IMR-90 (cell line): ENCODE results near the gene ARSA. TPM values are rescaled to one million over a fixed set of nuclear protein-coding genes. Genes with fewer than 3 reads are reported as not detected.
"Not testable (repeated sequence)": the region's sequence is repeated elsewhere in the genome, so short reads cannot be mapped to it uniquely, and the experiment has no call there.

Experiments used
- ATAC-seq: fragments of 200-7000 bp; cut with Tn5 transposase; 2 replicates; pipeline ENCODE4 v1.9.1; 2020; ENCODE audit warnings: low read depth, mild to moderate bottlenecking, moderate library complexity
- BruUV-seq: library from RNA; stranded (reverse); fragments of 400-500 nt; replicated peaks from 2 replicates; lab custom pipeline; 2021; lab: Mats Ljungman, UMichigan
- CTCF ChIA-PET: fragments of 300-600 bp; formaldehyde crosslinking; extraction: SDS; loops from one replicate; lab custom pipeline; 2021; ENCODE audit warnings: antibody characterized with exemption; lab: Yijun Ruan, JAX
- POLR2A ChIA-PET: fragments of 300-600 bp; sonication (Branson Sonifier 250); formaldehyde crosslinking; loops from one replicate; lab custom pipeline; 2022; ENCODE audit warnings: antibody characterized with exemption; ENCODE audit not compliant: unreplicated experiment; lab: Charles Lee
- DNase-seq: peaks from one replicate; pipeline ENCODE4 v3.0.0; 2013
- H2AFZ ChIP-seq: replicated peaks from 2 replicates; pipeline ENCODE3; 2013; ENCODE audit warnings: low read length, mild to moderate bottlenecking; ENCODE audit not compliant: poor library complexity
- H2AK5ac ChIP-seq: 2 replicates; pipeline ENCODE4 v1.6.1; 2013; ENCODE audit warnings: low read depth, low read length, inconsistent platforms
- H2AK9ac ChIP-seq: replicated peaks from 2 replicates; pipeline ENCODE3; 2013; ENCODE audit warnings: mild to moderate bottlenecking, low read depth, low read length, moderate library complexity; ENCODE audit not compliant: poor library complexity
- H2BK120ac ChIP-seq: 2 replicates; pipeline ENCODE4 v1.6.1; 2013; ENCODE audit warnings: low read depth, low read length, inconsistent platforms
- H2BK15ac ChIP-seq: 3 replicates; pipeline ENCODE4 v1.6.1; 2013; ENCODE audit warnings: low read depth, low read length, inconsistent platforms
- H2BK20ac ChIP-seq: 2 replicates; pipeline ENCODE4 v1.6.1; 2013; ENCODE audit warnings: low read depth, mild to moderate bottlenecking, inconsistent platforms, low read length, moderate library complexity
- H2BK5ac ChIP-seq: 2 replicates; pipeline ENCODE4 v1.6.1; 2013; ENCODE audit warnings: mild to moderate bottlenecking, low read depth, low read length, inconsistent platforms; ENCODE audit not compliant: poor library complexity, severe bottlenecking
- H3K14ac ChIP-seq: replicated peaks from 2 replicates; pipeline ENCODE4 v1.6.1; 2013; ENCODE audit warnings: low read depth, low read length, inconsistent platforms
- H3K18ac ChIP-seq: 2 replicates; pipeline ENCODE4 v1.6.1; 2013; ENCODE audit warnings: low read depth, low read length, control low read depth
- H3K23ac ChIP-seq: 2 replicates; pipeline ENCODE4 v1.6.1; 2013; ENCODE audit warnings: low read depth, low read length, inconsistent platforms
- H3K27ac ChIP-seq: 2 replicates; pipeline ENCODE4 v1.5.1; 2013; ENCODE audit warnings: mild to moderate bottlenecking, control low read depth, low read length; ENCODE audit not compliant: insufficient read depth
- H3K27me3 ChIP-seq: 2 replicates; pipeline ENCODE4 v1.6.1; 2013; ENCODE audit warnings: low read length; ENCODE audit not compliant: control insufficient read depth, insufficient read depth
- H3K36me3 ChIP-seq: 2 replicates; pipeline ENCODE4 v1.6.1; 2013; ENCODE audit warnings: low read length, mixed read lengths; ENCODE audit not compliant: control insufficient read depth, insufficient read depth
- H3K4ac ChIP-seq: 2 replicates; pipeline ENCODE4 v1.6.1; 2013; ENCODE audit warnings: low read depth, low read length, inconsistent platforms
- H3K4me1 ChIP-seq: 2 replicates; pipeline ENCODE4 v1.6.1; 2013; ENCODE audit warnings: low read length, mixed read lengths; ENCODE audit not compliant: control insufficient read depth, insufficient read depth
- H3K4me2 ChIP-seq: 2 replicates; pipeline ENCODE4 v1.6.1; 2013; ENCODE audit warnings: low read depth, mild to moderate bottlenecking, control low read depth, low read length, moderate library complexity
- H3K4me3 ChIP-seq: 2 replicates; pipeline ENCODE4 v1.5.1; 2013; ENCODE audit warnings: low read depth, mild to moderate bottlenecking, control low read depth, low read length, moderate library complexity; ENCODE audit not compliant: insufficient read depth
- H3K56ac ChIP-seq: 2 replicates; pipeline ENCODE4 v1.6.1; 2013; ENCODE audit warnings: low read length, inconsistent platforms; ENCODE audit not compliant: insufficient read depth; ENCODE audit errors: extremely low read depth
- H3K79me1 ChIP-seq, 2 experiments: 2 replicates each; pipeline ENCODE4 v1.6.1; 2013; ENCODE audit warnings: low read length in 2 of 2, inconsistent platforms in 1 of 2, low read depth in 1 of 2
- H3K9ac ChIP-seq: 2 replicates; pipeline ENCODE4 v1.6.1; 2013; ENCODE audit warnings: low read depth, low read length, control low read depth
- H3K9me1 ChIP-seq: 2 replicates; pipeline ENCODE4 v1.6.1; 2013; ENCODE audit warnings: low read length, inconsistent platforms; ENCODE audit not compliant: insufficient read depth
- H3K9me3 ChIP-seq: 2 replicates; pipeline ENCODE4 v1.6.1; 2013; ENCODE audit warnings: low read length; ENCODE audit not compliant: control insufficient read depth, insufficient read depth
- H4K20me1 ChIP-seq: 2 replicates; pipeline ENCODE4 v1.6.1; 2013; ENCODE audit warnings: low read length, inconsistent platforms; ENCODE audit not compliant: insufficient read depth
- H4K5ac ChIP-seq: 2 replicates; pipeline ENCODE4 v1.6.1; 2013; ENCODE audit warnings: mild to moderate bottlenecking, low read depth, low read length, control low read depth
- H4K8ac ChIP-seq, 2 experiments: 2 replicates each; pipeline ENCODE4 v1.6.1; 2013; ENCODE audit warnings: low read depth in 2 of 2, low read length in 2 of 2, control low read depth in 1 of 2, inconsistent platforms in 1 of 2
- H4K91ac ChIP-seq: 2 replicates; pipeline ENCODE4 v1.6.1; 2013; ENCODE audit warnings: low read depth, low read length, inconsistent platforms; ENCODE audit not compliant: insufficient read depth
- FOS ChIP-seq: fragments of 150-350 bp; IDR thresholded peaks from 2 replicates; pipeline ENCODE4 v1.6.1; 2016; ENCODE audit warnings: low read depth, low read length
- POLR2A ChIP-seq: IDR thresholded peaks from 2 replicates; pipeline ENCODE4 v1.6.1; 2012; ENCODE audit warnings: mild to moderate bottlenecking, low read depth, low read length
- RCOR1 ChIP-seq: IDR thresholded peaks from 2 replicates; pipeline ENCODE4 v1.6.1; 2012; ENCODE audit warnings: mild to moderate bottlenecking, low read length, improper control_type of control experiment; ENCODE audit not compliant: insufficient replicate concordance
- WGBS, 2 experiments: methylation state at CpG; one replicate each; pipeline versions ENCODE4 v1.1.5 to v1.1.7; 2013; ENCODE audit warnings: missing lambda C conversion rate in 2 of 2; ENCODE audit not compliant: insufficient read length in 1 of 2; ENCODE audit errors: extremely low coverage in 2 of 2; 5-methylcytosine and 5-hydroxymethylcytosine counted together
- dilution Hi-C: fragments of 300-500 bp; cut with HindIII; formaldehyde crosslinking; loops from one replicate; pipeline ENCODE4 v1.14.3; 2018; ENCODE audit warnings: low sequenced_read_pairs; ENCODE audit not compliant: unreplicated experiment
- in situ Hi-C: fragments of 300-500 bp; cut with MboI; formaldehyde crosslinking; loops from 3 replicates; pipeline ENCODE4 v1.14.3; 2019; ENCODE audit warnings: low sequenced_read_pairs, inconsistent platforms, mixed read lengths
- intact Hi-C: fragments of 100-400 bp; cut with micrococcal nuclease; formaldehyde crosslinking; loops from 2 replicates; pipeline ENCODE4 v1.10.0; 2022
- polyA plus RNA-seq, 3 experiments: library from polyadenylated mRNA; depleted of rRNA; stranded (reverse); fragments of >200 nt; gene quantifications; 2 replicates each; pipeline ENCODE4 v1.2.3, GENCODE V29; 2012; ENCODE audit warnings: low replicate concordance in 1 of 3
- total RNA-seq: library from RNA; depleted of rRNA; stranded (reverse); fragments of >200 nt; gene quantifications from 2 replicates; pipeline ENCODE4 v1.2.3, GENCODE V29; 2012

ARSA gene
- total and polyA plus RNA-seq, 2 of the 4 experiments (the other 2 are of a cell fraction): 3.4 to 24.2 TPM

DNA sequence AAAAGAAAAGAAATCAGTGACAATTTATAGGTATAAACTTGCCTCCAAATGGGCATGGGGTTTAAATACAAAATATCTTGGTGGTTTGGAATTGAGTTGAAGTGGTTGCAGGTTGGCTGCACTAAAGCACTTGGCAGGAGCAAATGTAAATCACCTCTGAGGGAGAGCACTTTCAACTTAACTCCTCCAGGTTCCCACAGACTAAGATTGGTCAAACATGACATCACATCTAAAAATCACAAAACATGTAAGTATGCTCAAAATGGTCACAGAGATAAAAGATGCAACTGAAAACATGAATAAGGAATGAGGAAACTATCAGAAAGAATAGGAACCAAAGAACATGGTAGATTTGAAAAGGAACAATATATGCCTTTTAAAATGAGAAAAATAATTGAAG lies 32.4 kb upstream of the ARSA start:
- Histone ChIP-seq H2AK5ac (no peak overlapping the region), H3K27ac (no peak overlapping the region), H2AFZ (no peak overlapping the region), H3K4me3 (no peak overlapping the region), H3K27me3 (peaks cover 5% of the 10 kb centered on the region), H2BK15ac (no peak overlapping the region), H3K9me3 (no peaks in the 10 kb centered on the region), H3K9ac (no peak overlapping the region), H4K8ac (no peak overlapping the region), H3K36me3 (no peaks in the 10 kb centered on the region), H3K4ac (no peak overlapping the region), H3K56ac (no peak overlapping the region), H4K5ac (no peak overlapping the region), H2BK120ac (no peak overlapping the region), H2BK5ac (no peak overlapping the region), H4K91ac (no peak overlapping the region), H3K79me1 (no peaks in the 10 kb centered on the region), H3K18ac (no peak overlapping the region), H3K14ac (no peak overlapping the region), H4K20me1 (no peaks in the 10 kb centered on the region), H2AK9ac (no peak overlapping the region), H2BK20ac (no peak overlapping the region), H3K4me1 (peaks cover 7% of the 10 kb centered on the region; the same call in 1 of the 2 replicates), H3K23ac (no peak overlapping the region), H3K4me2 (no peak overlapping the region), H3K9me1 (peaks cover 8% of the 10 kb centered on the region; the same call in 1 of the 2 replicates)
- no TSS peak for BruUV-seq
- TF ChIP-seq FOS: no peak
- no peak for TF ChIP-seq POLR2A
- TF ChIP-seq RCOR1: no peak
- in situ Hi-C loops: no loop called here
- DNase-seq (no peak), ATAC-seq (no peak)
- dilution Hi-C loops: no loop called here
- ChIA-PET CTCF (no interaction called here), POLR2A (no interaction called here)
- intact Hi-C loops: no loop called here

DNA sequence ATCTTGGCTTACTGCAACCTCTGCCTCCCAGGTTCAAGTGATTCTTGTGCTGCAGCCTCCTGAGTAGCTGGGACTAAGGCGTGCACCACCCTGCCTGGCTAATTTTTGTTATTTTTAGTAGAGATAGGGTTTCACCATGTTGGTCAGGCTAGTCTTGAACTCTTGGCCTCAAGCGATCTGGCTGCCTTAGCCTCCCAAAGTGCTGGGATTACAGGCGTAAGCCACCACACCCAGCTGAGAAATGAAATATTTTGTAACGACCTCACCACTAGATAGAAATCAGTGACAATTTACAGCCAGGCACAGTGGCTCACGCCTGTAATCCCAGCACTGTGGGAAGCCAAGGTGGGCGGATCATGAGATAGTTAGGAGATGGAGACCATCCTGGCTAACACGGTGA lies 31.8 kb upstream of the ARSA start:
- H2BK5ac ChIP-seq, H3K14ac ChIP-seq, H2BK120ac ChIP-seq, ATAC-seq, H3K9me3 ChIP-seq, H4K5ac ChIP-seq, intact Hi-C loops, DNase-seq, POLR2A ChIA-PET, in situ Hi-C loops, H3K18ac ChIP-seq, H3K9ac ChIP-seq, H2AK9ac ChIP-seq, H3K4me2 ChIP-seq, H3K4ac ChIP-seq, H3K9me1 ChIP-seq, H3K27me3 ChIP-seq, H2AK5ac ChIP-seq, H3K23ac ChIP-seq, H4K8ac ChIP-seq, dilution Hi-C loops, H3K79me1 ChIP-seq, CTCF ChIA-PET, H3K56ac ChIP-seq, H3K27ac ChIP-seq, H3K4me1 ChIP-seq, H2BK20ac ChIP-seq, H3K4me3 ChIP-seq, H3K36me3 ChIP-seq, H2BK15ac ChIP-seq, H4K20me1 ChIP-seq, H2AFZ ChIP-seq, BruUV-seq, H4K91ac ChIP-seq: not testable (repeated sequence)
- 83% methylated on average over 2 of the region's 7 CpGs; no CpG with 5 or more reads in 1 of the 2 experiments for WGBS, 2 experiments
